Karpas-422 (cell line): Measurements from ENCODE around the gene SLITRK6. TPM values are rescaled to one million over a fixed set of nuclear protein-coding genes. Genes with fewer than 3 reads are reported as not detected.
"Not testable (repeated sequence)": the region's sequence is repeated elsewhere in the genome, so short reads cannot be mapped to it uniquely, and the experiment has no call there.

Experiments
- DNase-seq: peaks from one replicate; pipeline ENCODE4 v3.0.0-alpha.2; 2015
- H2AFZ ChIP-seq: fragments of 200-600 bp; sonication (generic); 2 replicates; pipeline ENCODE4 v1.6.1; 2014; ENCODE audit warnings: antibody characterized with exemption, low read length, mixed read lengths
- H3K27ac ChIP-seq: fragments of 200-600 bp; sonication (generic); 2 replicates; pipeline ENCODE4 v1.5.1; 2014; ENCODE audit warnings: mild to moderate bottlenecking, low read length, moderate library complexity
- H3K27me3 ChIP-seq: fragments of 200-600 bp; sonication (generic); 2 replicates; pipeline ENCODE4 v1.6.1; 2014; ENCODE audit warnings: low read length, mixed read lengths
- H3K36me3 ChIP-seq: fragments of 200-600 bp; sonication (generic); 2 replicates; pipeline ENCODE4 v1.6.1; 2014; ENCODE audit warnings: low read length, mixed read lengths; ENCODE audit not compliant: insufficient read depth
- H3K4me1 ChIP-seq: fragments of 200-600 bp; sonication (generic); 2 replicates; pipeline ENCODE4 v1.6.1; 2014; ENCODE audit warnings: mild to moderate bottlenecking, low read length, mixed read lengths
- H3K4me2 ChIP-seq: fragments of 200-600 bp; sonication (generic); 2 replicates; pipeline ENCODE4 v1.6.1; 2014; ENCODE audit warnings: low read length, low read depth, mild to moderate bottlenecking; ENCODE audit not compliant: poor library complexity, severe bottlenecking
- H3K4me3 ChIP-seq: fragments of 200-600 bp; sonication (generic); 2 replicates; pipeline ENCODE4 v1.5.1; 2014; ENCODE audit warnings: mild to moderate bottlenecking, antibody characterized with exemption, low read length, mixed read lengths
- H3K79me2 ChIP-seq: fragments of 200-600 bp; sonication (generic); 2 replicates; pipeline ENCODE4 v1.6.1; 2014; ENCODE audit warnings: mild to moderate bottlenecking, low read length, mixed read lengths
- H3K9ac ChIP-seq: fragments of 200-600 bp; sonication (generic); 2 replicates; pipeline ENCODE4 v1.6.0; 2014; ENCODE audit warnings: low read length
- H3K9me2 ChIP-seq: fragments of 200-600 bp; sonication (generic), shearing (Covaris generic); replicated peaks from 2 replicates; pipeline ENCODE4 v1.6.0; 2014; ENCODE audit warnings: mild to moderate bottlenecking, low read length, moderate library complexity; ENCODE audit not compliant: insufficient read depth
- H3K9me3 ChIP-seq: fragments of 300-700, 200-600 bp; sonication (generic); 2 replicates; pipeline ENCODE4 v1.6.1; 2014; ENCODE audit warnings: low read length, mixed read lengths
- H4K20me1 ChIP-seq: fragments of 200-600 bp; sonication (generic); 2 replicates; pipeline ENCODE4 v1.6.1; 2014; ENCODE audit warnings: mild to moderate bottlenecking, antibody characterized with exemption, low read length, low read depth; ENCODE audit not compliant: insufficient read depth
- total RNA-seq: library from RNA; depleted of rRNA; stranded (reverse); fragments of >200 nt; shearing (Covaris generic); gene quantifications from 2 replicates; pipeline ENCODE4 v1.2.3, GENCODE V29; 2014; ENCODE audit warnings: low replicate concordance

SLITRK6 gene
- total RNA-seq, 1 experiment from 2014 or later, result 6.4 TPM

GRCh38 chr13:85771856-85772255 lies 27.4 kb downstream of the SLITRK6 start:
- no peak overlapping the region for H3K4me2 ChIP-seq
- H3K4me3 ChIP-seq, result no peak overlapping the region
- no peaks in the 10 kb centered on the region for H3K27me3 ChIP-seq
- H3K27ac ChIP-seq, result no peak overlapping the region
- peaks cover 11% of the 10 kb centered on the region for H3K4me1 ChIP-seq
- H2AFZ ChIP-seq, result peak overlapping the region; percentile 54; the same call in 1 of the 2 replicates
- no peaks in the 10 kb centered on the region for H3K36me3 ChIP-seq
- DNase-seq, result no peak
- H3K9me3 ChIP-seq, result peaks cover 10% of the 10 kb centered on the region
- H3K79me2 ChIP-seq, result no peaks in the 10 kb centered on the region
- H3K9me2 ChIP-seq, result no peaks in the 10 kb centered on the region
- no peaks in the 10 kb centered on the region for H4K20me1 ChIP-seq
- H3K9ac ChIP-seq, result no peak overlapping the region

GRCh38 chr13:85768946-85769345 lies 30.3 kb downstream of the SLITRK6 start:
- 0 out of 2 replicates have a peak overlapping the region, but pooled peaks have one; percentile 10 for H2AFZ ChIP-seq
- H3K9ac ChIP-seq, result no peak overlapping the region
- H3K79me2 ChIP-seq, result no peaks in the 10 kb centered on the region
- peaks cover 11% of the 10 kb centered on the region for H3K4me1 ChIP-seq
- no peaks in the 10 kb centered on the region for H3K9me2 ChIP-seq
- H3K27ac ChIP-seq, result no peak overlapping the region
- H3K9me3 ChIP-seq, result peaks cover 3% of the 10 kb centered on the region
- H4K20me1 ChIP-seq, result no peaks in the 10 kb centered on the region
- no peaks in the 10 kb centered on the region for H3K36me3 ChIP-seq
- no peaks in the 10 kb centered on the region for H3K27me3 ChIP-seq
- H3K4me3 ChIP-seq, result no peak overlapping the region
- no peak for DNase-seq
- H3K4me2 ChIP-seq, result no peak overlapping the region

- DNase-seq, result no peak
- H3K9me3 ChIP-seq, result no peaks in the 10 kb centered on the region
- H4K20me1 ChIP-seq, result no peaks in the 10 kb centered on the region
- no peak overlapping the region for H3K4me2 ChIP-seq
- no peaks in the 10 kb centered on the region for H3K79me2 ChIP-seq
- no peak overlapping the region for H3K27ac ChIP-seq
- no peak overlapping the region for H3K4me3 ChIP-seq
- H3K9ac ChIP-seq, result no peak overlapping the region
- H3K27me3 ChIP-seq, result no peaks in the 10 kb centered on the region
- H3K9me2 ChIP-seq, result no peaks in the 10 kb centered on the region
- no peak overlapping the region for H2AFZ ChIP-seq
- no peaks in the 10 kb centered on the region for H3K36me3 ChIP-seq
- H3K4me1 ChIP-seq, result no peaks in the 10 kb centered on the region
These were observed 44.1 kb downstream of the SLITRK6 start for GRCh38 chr13:85755123-85755522.

- H4K20me1 ChIP-seq, H3K27me3 ChIP-seq, H3K79me2 ChIP-seq, H2AFZ ChIP-seq, H3K9ac ChIP-seq, H3K36me3 ChIP-seq, H3K4me3 ChIP-seq, H3K4me1 ChIP-seq, H3K4me2 ChIP-seq, H3K9me3 ChIP-seq, H3K9me2 ChIP-seq, H3K27ac ChIP-seq, DNase-seq: not testable (repeated sequence)
These were observed 55.9 kb downstream of the SLITRK6 start for GRCh38 chr13:85743201-85743770.
